HG03565 (cell line): ENCODE data around the gene WWOX.

Source experiments
- ATAC-seq: cut with Tn5 transposase; IDR thresholded peaks from one replicate; pipeline ENCODE4 v1.9.1; 2021; ENCODE audit warnings: mild to moderate bottlenecking, moderate library complexity; ENCODE audit not compliant: unreplicated experiment

WWOX gene

GRCh38 chr16:79090966-79091365 is 991.5 kb downstream of the WWOX start:
- ATAC-seq = no peak

- ATAC-seq = no peak
Observed at GRCh38 chr16:79092846-79093245, 993.4 kb downstream of the WWOX start.

- ATAC-seq = no peak
Observed at GRCh38 chr16:79093554-79093967, 994.1 kb downstream of the WWOX start.

DNA sequence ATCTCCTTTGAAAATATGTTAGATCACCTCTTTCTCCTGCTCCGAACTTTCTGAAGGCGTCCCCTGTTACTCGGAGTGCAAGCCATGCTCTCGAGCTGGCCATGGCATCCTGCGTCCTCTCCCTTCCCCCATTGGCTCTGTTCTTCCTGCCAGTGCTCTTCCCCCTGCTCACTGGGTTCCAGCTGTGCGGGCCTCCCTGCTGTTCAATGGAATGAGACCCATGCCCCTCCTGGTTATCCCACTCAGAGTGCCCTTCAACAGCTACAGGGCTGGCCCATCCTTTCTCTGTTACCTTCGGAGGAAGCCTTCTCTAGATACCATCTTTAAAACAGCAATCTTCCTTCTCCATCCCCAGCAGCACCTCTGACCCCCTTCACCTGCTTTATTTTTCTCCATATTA is 996.8 kb downstream of the WWOX start:
- no peak for ATAC-seq

DNA sequence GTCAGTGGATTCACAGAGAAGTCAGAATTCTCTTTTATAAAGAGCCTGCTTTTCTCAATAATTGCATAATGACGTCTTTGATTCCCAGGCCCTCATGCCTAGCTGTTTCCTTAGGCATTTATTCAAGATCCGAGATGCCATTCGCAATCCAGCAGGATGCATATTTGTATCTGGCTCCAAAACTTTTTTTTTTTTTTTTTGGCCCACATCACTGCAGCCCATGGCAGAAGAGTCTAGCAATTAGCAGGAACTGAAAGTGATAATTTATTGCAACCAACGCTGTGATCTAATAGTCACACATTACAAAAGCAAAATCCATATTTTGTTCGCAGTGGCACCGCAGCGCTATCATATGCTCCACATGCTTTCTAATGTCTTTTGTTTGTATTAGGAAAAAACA is 997.7 kb downstream of the WWOX start:
- no peak for ATAC-seq

GRCh38 chr16:79097771-79098170 is 998.3 kb downstream of the WWOX start:
- ATAC-seq = no peak

- ATAC-seq = no peak
Observed at GRCh38 chr16:79098907-79099306, 999.5 kb downstream of the WWOX start.

GRCh38 chr16:79099716-79100115 is 1000.3 kb downstream of the WWOX start:
- no peak for ATAC-seq

DNA sequence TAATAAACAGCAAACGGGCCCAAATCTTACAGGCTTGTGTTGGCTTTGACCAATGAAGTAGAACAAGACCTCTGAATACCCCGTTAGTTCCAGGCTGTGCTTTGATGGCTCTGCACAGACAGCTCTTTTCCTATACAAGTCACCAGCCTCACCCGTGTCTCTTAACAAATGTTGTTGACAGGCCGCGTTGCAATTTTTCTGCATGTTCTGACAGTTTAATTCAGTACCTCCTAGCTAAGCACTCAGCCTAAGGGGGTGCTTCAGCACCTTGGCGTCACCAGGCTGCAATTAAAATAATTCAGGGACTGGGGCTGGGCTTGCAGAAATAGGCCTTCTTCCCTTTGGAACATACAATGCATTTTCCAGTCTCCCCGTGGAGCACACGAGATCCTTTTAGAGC is 1001.0 kb downstream of the WWOX start:
- ATAC-seq = no peak

DNA sequence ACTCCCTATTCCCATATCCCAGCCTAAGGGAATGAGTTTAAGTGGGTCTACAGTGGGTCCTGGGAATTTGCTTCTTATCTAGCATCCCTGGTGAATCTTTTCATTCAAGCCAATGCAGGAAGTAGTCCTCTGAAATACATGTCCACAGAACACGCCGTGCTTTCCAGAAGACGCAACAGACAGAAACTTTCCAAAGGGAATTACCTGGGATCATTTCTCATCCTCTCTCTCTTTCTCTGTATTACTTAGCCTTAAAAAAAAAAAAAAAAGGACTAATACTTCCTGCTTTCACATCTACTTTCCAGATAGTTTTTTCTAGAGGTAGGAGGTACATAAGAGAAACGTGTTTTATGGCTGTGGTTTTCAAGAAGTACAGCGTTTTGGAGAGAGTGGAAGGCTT is 1002.0 kb downstream of the WWOX start:
- no peak for ATAC-seq

- no peak for ATAC-seq
Observed at GRCh38 chr16:79104567-79104966, 1005.1 kb downstream of the WWOX start.

DNA sequence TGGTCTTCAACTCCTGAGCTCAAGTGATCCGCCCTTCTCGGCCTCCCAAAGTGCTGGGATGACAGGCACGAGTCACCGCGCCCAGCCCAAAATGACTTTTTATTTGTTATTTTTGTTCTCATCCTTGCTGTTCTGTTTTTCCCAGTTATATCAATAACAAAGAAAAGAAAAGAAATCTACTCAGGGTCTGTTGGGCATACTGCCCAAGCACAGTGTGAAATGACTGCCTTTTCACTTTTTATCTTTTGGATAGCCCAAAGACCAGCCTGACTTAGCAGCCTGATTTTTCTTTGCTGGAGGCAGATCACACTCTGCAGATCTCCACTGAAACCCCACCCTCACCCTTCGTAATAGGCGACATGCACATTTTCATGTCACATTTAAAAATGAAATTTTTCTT is 1007.8 kb downstream of the WWOX start:
- ATAC-seq = no peak

- ATAC-seq = no peak
Observed at GRCh38 chr16:79109771-79110170, 1010.3 kb downstream of the WWOX start.

- no peak for ATAC-seq
Observed at GRCh38 chr16:79110242-79110641, 1010.8 kb downstream of the WWOX start.

- no peak for ATAC-seq
Observed at GRCh38 chr16:79110953-79111352, 1011.5 kb downstream of the WWOX start.

GRCh38 chr16:79112462-79112861 is 1013.0 kb downstream of the WWOX start:
- no peak for ATAC-seq

DNA sequence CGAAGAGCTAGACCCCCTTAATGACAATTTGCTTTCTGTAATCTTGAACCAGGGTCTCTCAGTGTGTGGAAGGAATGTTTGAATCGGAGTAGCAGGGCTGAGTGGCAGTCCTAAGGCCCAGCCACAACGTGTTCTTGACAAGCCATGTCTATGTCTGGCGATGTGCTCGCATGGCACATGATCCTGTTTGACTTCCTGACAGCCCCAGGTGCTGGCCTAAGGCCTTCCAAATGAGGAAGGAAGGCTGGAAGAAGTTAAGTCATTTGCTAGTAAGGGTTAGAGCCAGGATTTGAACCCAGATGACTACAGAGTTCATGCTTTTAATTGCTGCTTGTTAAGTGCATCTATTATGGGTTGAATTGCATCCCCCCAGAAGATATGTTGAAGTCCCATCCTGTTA is 1014.4 kb downstream of the WWOX start:
- ATAC-seq = no peak

GRCh38 chr16:79114759-79115158 is 1015.3 kb downstream of the WWOX start:
- ATAC-seq = no peak

GRCh38 chr16:79121906-79122305 is 1022.5 kb downstream of the WWOX start:
- no peak for ATAC-seq

DNA sequence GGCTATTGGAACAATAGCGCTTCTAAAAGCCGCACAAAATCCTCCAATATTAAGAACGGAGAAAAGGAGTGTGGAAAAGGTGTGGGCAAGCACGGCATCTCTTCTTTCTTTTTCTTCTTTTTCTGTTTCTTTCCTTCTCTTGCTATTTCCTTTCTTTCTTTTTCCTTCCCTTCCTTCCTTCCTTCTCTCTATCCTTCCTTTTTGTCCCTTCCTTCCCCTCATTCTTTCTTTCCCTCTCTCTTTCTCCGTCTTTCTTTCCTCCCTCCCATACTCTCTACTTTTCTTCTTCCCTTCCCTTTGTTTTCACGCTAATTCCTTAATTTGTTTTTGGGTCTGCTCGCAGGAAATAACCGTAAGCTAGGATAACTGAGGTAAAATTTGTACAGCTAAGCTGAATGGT is 1022.9 kb downstream of the WWOX start:
- no peak for ATAC-seq

DNA sequence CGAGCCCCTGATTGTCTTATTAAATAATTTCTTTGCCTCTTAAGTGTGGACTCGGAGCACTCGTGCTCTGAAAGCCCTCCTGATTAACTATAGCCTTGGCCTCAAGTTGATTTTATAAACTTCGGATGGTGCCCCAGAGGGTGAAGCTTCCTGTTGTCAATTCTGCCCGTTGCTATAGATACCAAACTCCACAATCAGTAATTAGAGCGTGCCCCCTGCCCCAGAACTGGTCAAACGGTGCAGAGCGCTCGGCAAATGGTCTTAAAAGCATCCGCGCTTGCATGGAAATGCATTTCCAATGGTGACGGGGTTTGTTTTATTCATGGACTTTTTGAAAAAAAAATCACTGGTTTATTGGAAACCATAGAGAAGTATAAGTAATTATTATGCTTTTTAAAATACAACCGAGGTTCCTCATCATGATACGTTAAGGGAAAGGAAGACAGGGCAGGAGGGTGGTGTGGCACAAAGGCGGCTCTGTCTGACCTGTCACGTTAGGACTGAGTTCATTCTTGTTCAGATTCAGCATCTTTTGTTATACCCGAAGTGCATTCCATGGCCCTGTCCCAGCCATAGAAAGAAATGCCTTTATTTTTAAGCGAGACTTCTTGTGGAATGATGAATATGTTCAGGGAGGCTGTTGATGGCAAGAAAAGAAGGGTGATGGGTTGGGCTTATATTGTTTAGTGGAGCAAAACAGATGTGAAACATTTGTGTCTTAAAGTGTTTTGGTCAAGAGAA is 1024.7 kb downstream of the WWOX start:
- no peak for ATAC-seq

- ATAC-seq = no peak
Observed at GRCh38 chr16:79127766-79128165, 1028.3 kb downstream of the WWOX start.

GRCh38 chr16:79128706-79129105 is 1029.3 kb downstream of the WWOX start:
- no peak for ATAC-seq
